ENCODE data around the gene NELL2. TPM values are rescaled to one million over a fixed set of nuclear protein-coding genes. Genes with fewer than 3 reads are reported as not detected.

The NELL2 gene
- total RNA-seq, 1 experiment from 2014 or later, result 596 TPM

GRCh38 chr12:44876544-44877410 lies 662 bp upstream of the NELL2 start:
- ChIA-PET POLR2A (ENCODE audit: low non-redundant PET) (interaction anchor here (0.5 to 0.7 kb wide), 6 partner anchors 9 to 339 kb away, joined by 3 to 5 read pairs (median 3); partner anchors contain the start of gene ANO6), CTCF (interaction anchor here (0.5 to 1.3 kb wide), 5 partner anchors 20 to 880 kb away, joined by 3 to 9 read pairs (median 6); no protein-coding TSS in a partner anchor)
- Histone ChIP-seq H3K36me3 (ENCODE audit: insufficient read depth, low read length, poor library complexity, severe bottlenecking) (peaks cover 47% of the 10 kb centered on the region), H3K27ac (ENCODE audit: low read depth, low read length, poor library complexity, severe bottlenecking) (peak overlapping the region; percentile 96), H3K4me3 (ENCODE audit: low read depth, low read length, poor library complexity, severe bottlenecking) (peak overlapping the region; percentile 95), H3K9me3 (ENCODE audit: low read depth, low read length, poor library complexity, severe bottlenecking) (peaks cover 30% of the 10 kb centered on the region), H3K27me3 (replicated peaks; ENCODE audit: insufficient read depth, low read depth, low read length, poor library complexity) (no peaks in the 10 kb centered on the region), H3K4me1 (ENCODE audit: insufficient read depth, low read length, poor library complexity, severe bottlenecking) (peaks cover 9% of the 10 kb centered on the region)
- intact Hi-C loops (cut with micrococcal nuclease; ENCODE audit: unreplicated experiment), result loop anchor here (5.0 to 10.0 kb wide), 3 partner anchors 172 to 859 kb away; no protein-coding TSS in a partner anchor
- BruUV-seq (replicated peaks), result TSS peak; percentile 72
- TF ChIP-seq EZH2 (IDR thresholded peaks at IDR 0.05; ENCODE audit: borderline replicate concordance, low read depth, low read length, poor library complexity, severe bottlenecking) (no peak), CTCF (conservative IDR thresholded peaks at IDR 0.05; ENCODE audit: low read depth, low read length) (peak; percentile 32)
- DNase-seq (ENCODE audit: low spot score), result peak; percentile 91

DNA sequence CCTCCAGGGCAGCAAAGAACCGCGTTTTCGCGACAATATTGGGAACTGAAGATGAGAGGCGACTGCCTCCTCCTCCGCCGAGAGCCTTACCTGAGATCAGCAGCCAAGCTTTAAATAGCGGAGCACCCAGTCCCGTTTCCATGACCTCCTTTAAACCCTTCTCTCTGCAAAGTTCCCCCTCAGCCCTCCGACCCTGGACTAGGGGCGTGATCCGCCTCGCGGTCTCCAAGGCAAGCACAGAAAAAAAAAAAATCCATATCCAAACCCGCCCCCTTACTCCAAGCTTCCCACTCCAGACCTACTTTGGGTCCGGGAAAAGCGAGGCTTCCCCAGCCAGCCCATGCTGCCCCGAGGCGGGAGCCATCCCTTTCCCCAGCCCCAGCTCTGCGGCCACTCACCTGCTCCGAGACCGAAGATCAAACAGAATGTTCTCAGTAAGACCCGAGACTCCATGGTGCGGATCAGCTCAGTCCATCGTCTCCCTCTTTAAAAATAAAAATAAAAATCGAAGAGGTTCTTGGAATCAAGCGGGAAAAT lies 630 bp downstream of the NELL2 start:
- TF ChIP-seq CTCF (conservative IDR thresholded peaks at IDR 0.05; ENCODE audit: low read depth, low read length) (no peak), EZH2 (IDR thresholded peaks at IDR 0.05; ENCODE audit: borderline replicate concordance, low read depth, low read length, poor library complexity, severe bottlenecking) (no peak)
- Histone ChIP-seq H3K4me1 (ENCODE audit: insufficient read depth, low read length, poor library complexity, severe bottlenecking) (peaks cover 15% of the 10 kb centered on the region), H3K36me3 (ENCODE audit: insufficient read depth, low read length, poor library complexity, severe bottlenecking) (peaks cover 49% of the 10 kb centered on the region), H3K9me3 (ENCODE audit: low read depth, low read length, poor library complexity, severe bottlenecking) (peaks cover 20% of the 10 kb centered on the region), H3K27ac (ENCODE audit: low read depth, low read length, poor library complexity, severe bottlenecking) (peak overlapping the region; percentile 96), H3K27me3 (replicated peaks; ENCODE audit: insufficient read depth, low read depth, low read length, poor library complexity) (no peaks in the 10 kb centered on the region), H3K4me3 (ENCODE audit: low read depth, low read length, poor library complexity, severe bottlenecking) (peak overlapping the region; percentile 95)
- TSS peak; percentile 32 for BruUV-seq (replicated peaks)
- intact Hi-C loops (cut with micrococcal nuclease; ENCODE audit: unreplicated experiment), result loop anchor here (5.0 to 10.0 kb wide), 3 partner anchors 171 to 858 kb away; no protein-coding TSS in a partner anchor
- CTCF ChIA-PET, result interaction anchor here (0.6 to 0.7 kb wide), 3 partner anchors 83 to 892 kb away, joined by 3 read pairs; no protein-coding TSS in a partner anchor
- DNase-seq (ENCODE audit: low spot score), result peak; percentile 66
- POLR2A ChIA-PET (ENCODE audit: low non-redundant PET), result interaction anchor here (0.6 to 0.7 kb wide), 3 partner anchors 45 to 859 kb away, joined by 3 to 5 read pairs (median 5); no protein-coding TSS in a partner anchor

- POLR2A ChIA-PET (ENCODE audit: low non-redundant PET), result no interaction called here
- Histone ChIP-seq H3K27me3 (replicated peaks; ENCODE audit: insufficient read depth, low read depth, low read length, poor library complexity) (no peaks in the 10 kb centered on the region), H3K4me1 (ENCODE audit: insufficient read depth, low read length, poor library complexity, severe bottlenecking) (peaks cover 15% of the 10 kb centered on the region), H3K27ac (ENCODE audit: low read depth, low read length, poor library complexity, severe bottlenecking) (peak overlapping the region; percentile 96), H3K36me3 (ENCODE audit: insufficient read depth, low read length, poor library complexity, severe bottlenecking) (peaks cover 50% of the 10 kb centered on the region), H3K4me3 (ENCODE audit: low read depth, low read length, poor library complexity, severe bottlenecking) (peak overlapping the region; percentile 95), H3K9me3 (ENCODE audit: low read depth, low read length, poor library complexity, severe bottlenecking) (peaks cover 24% of the 10 kb centered on the region)
- intact Hi-C loops (cut with micrococcal nuclease; ENCODE audit: unreplicated experiment), result loop anchor here (5.0 to 10.0 kb wide), 5 partner anchors 98 to 858 kb away; no protein-coding TSS in a partner anchor
- DNase-seq (ENCODE audit: low spot score), result peak; percentile 51
- CTCF ChIA-PET, result interaction anchor here (2.5 kb wide), 1 partner anchor 100 kb away, joined by 5 read pairs; no protein-coding TSS in a partner anchor
- TF ChIP-seq EZH2 (IDR thresholded peaks at IDR 0.05; ENCODE audit: borderline replicate concordance, low read depth, low read length, poor library complexity, severe bottlenecking) (no peak), CTCF (conservative IDR thresholded peaks at IDR 0.05; ENCODE audit: low read depth, low read length) (no peak)
- BruUV-seq (replicated peaks), result no TSS peak
These were observed 1.1 kb downstream of the NELL2 start for GRCh38 chr12:44874981-44875416.

Measured in A673 (cell line).